Caco-2 (cell line): ENCODE results near the gene PTPRN2. TPM values are rescaled to one million over a fixed set of nuclear protein-coding genes. Genes with fewer than 3 reads are reported as not detected.

Experiments
- BruUV-seq: library from RNA; stranded (reverse); fragments of 400-500 nt; replicated peaks from 2 replicates; lab custom pipeline; 2021; lab: Mats Ljungman, UMichigan
- CTCF ChIA-PET: fragments of 300-600 bp; sonication (Branson Sonifier 250); formaldehyde crosslinking; loops from one replicate; lab custom pipeline; 2022; ENCODE audit warnings: antibody characterized with exemption; lab: Charles Lee
- POLR2A ChIA-PET: fragments of 300-600 bp; sonication (Branson Sonifier 250); formaldehyde crosslinking; loops from one replicate; lab custom pipeline; 2022; ENCODE audit warnings: antibody characterized with exemption; lab: Charles Lee
- DNase-seq, 2 experiments: peaks; one replicate each; pipeline versions ENCODE4 v3.0.0 to v3.0.0-alpha.2; 2020 to 2022
- H3K27me3 ChIP-seq: replicated peaks from 2 replicates; pipeline ENCODE4 v1.6.0; 2011; ENCODE audit warnings: low read length; ENCODE audit not compliant: control insufficient read depth, insufficient read depth
- H3K36me3 ChIP-seq: 2 replicates; pipeline ENCODE4 v1.5.1; 2011; ENCODE audit warnings: low read length; ENCODE audit not compliant: control insufficient read depth, insufficient read depth
- H3K4me1 ChIP-seq: fragments of 250-450 bp; sonication (Bioruptor Pico); 2 replicates; pipeline ENCODE4 v1.5.1; 2020; ENCODE audit warnings: mild to moderate bottlenecking
- H3K4me3 ChIP-seq: 2 replicates; pipeline ENCODE4 v1.5.1; 2011; ENCODE audit warnings: low read depth, mild to moderate bottlenecking, control low read depth, low read length
- H3K9me3 ChIP-seq: fragments of 250-450 bp; sonication (Bioruptor Pico); 2 replicates; pipeline ENCODE4 v1.5.1; 2020; ENCODE audit warnings: mild to moderate bottlenecking, moderate library complexity
- H3K27ac Mint-ChIP-seq: one replicate; pipeline ENCODE4 v1.8.0; 2022; ENCODE audit warnings: mixed read lengths; ENCODE audit not compliant: unreplicated experiment
- H3K27me3 Mint-ChIP-seq: one replicate; pipeline ENCODE4 v1.8.0; 2022; ENCODE audit warnings: mixed read lengths; ENCODE audit not compliant: insufficient read depth, unreplicated experiment
- H3K36me3 Mint-ChIP-seq: one replicate; pipeline ENCODE4 v1.8.0; 2022; ENCODE audit warnings: mild to moderate bottlenecking, mixed read lengths; ENCODE audit not compliant: insufficient read depth, unreplicated experiment
- H3K4me1 Mint-ChIP-seq: one replicate; pipeline ENCODE4 v1.8.0; 2022; ENCODE audit warnings: low read depth, mixed read lengths; ENCODE audit not compliant: unreplicated experiment
- H3K4me3 Mint-ChIP-seq: one replicate; pipeline ENCODE4 v1.8.0; 2022; ENCODE audit warnings: mild to moderate bottlenecking, moderate library complexity, mixed read lengths; ENCODE audit not compliant: unreplicated experiment
- H3K9me3 Mint-ChIP-seq: one replicate; pipeline ENCODE4 v1.8.0; 2022; ENCODE audit warnings: mixed read lengths; ENCODE audit not compliant: unreplicated experiment
- intact Hi-C: fragments of 100-400 bp; cut with micrococcal nuclease; formaldehyde crosslinking; loops from one replicate; pipeline ENCODE4 v1.10.0; 2022; ENCODE audit not compliant: unreplicated experiment
- total RNA-seq: library from RNA; stranded (reverse); gene quantifications from 2 replicates; pipeline ENCODE4 v1.2.3, GENCODE V29; 2022
- TF ChIP-seq, protein P1 (sequence below), 2 experiments: fragments of 200-600 bp in 1 of 2; IDR thresholded peaks; 1 replicate in 1 of 2; 2 replicates in 1 of 2; pipeline versions ENCODE4 v1.5.1 to v1.8.0; 2011 to 2022; ENCODE audit warnings: antibody characterized with exemption in 1 of 2, control low read depth in 1 of 2, inconsistent platforms in 1 of 2, low read depth in 1 of 2, low read length in 1 of 2, mild to moderate bottlenecking in 1 of 2, moderate library complexity in 1 of 2; ENCODE audit not compliant: insufficient read depth in 1 of 2, severe bottlenecking in 1 of 2, unreplicated experiment in 1 of 2

Gene PTPRN2
- total RNA-seq, 1 experiment from 2014 or later = 1.4 TPM

DNA sequence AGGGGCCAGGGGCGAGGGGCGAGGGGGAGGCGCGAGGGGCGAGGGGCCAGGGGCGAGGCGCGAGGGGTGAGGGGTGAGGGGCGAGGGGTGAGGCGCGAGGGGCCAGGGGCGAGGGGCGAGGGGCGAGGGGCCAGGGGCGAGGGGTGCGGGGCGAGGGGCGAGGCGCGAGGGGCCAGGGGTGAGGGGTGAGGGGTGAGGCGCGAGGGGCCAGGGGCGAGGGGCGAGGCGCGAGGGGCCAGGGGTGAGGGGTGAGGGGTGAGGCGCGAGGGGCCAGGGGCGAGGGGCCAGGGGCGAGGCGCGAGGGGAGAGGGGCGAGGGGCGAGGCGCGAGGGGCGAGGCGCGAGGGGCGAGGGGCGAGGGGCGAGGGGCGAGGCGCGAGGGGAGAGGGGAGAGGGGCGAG lies 192.3 kb downstream of the PTPRN2 start:
- intact Hi-C loops = no loop called here
- no peaks in the 10 kb centered on the region for H3K27me3 ChIP-seq
- H3K4me1 ChIP-seq = peaks cover 5% of the 10 kb centered on the region
- H3K9me3 ChIP-seq = no peaks in the 10 kb centered on the region; the same call in 1 of the 2 replicates
- Mint-ChIP-seq H3K4me1 (peaks cover 11% of the 10 kb centered on the region), H3K27me3 (no peaks in the 10 kb centered on the region), H3K36me3 (no peaks in the 10 kb centered on the region), H3K9me3 (peaks cover 15% of the 10 kb centered on the region), H3K4me3 (no peak overlapping the region), H3K27ac (no peak overlapping the region)
- H3K36me3 ChIP-seq = no peaks in the 10 kb centered on the region
- DNase-seq = no peak
- TF ChIP-seq, protein P1, sequence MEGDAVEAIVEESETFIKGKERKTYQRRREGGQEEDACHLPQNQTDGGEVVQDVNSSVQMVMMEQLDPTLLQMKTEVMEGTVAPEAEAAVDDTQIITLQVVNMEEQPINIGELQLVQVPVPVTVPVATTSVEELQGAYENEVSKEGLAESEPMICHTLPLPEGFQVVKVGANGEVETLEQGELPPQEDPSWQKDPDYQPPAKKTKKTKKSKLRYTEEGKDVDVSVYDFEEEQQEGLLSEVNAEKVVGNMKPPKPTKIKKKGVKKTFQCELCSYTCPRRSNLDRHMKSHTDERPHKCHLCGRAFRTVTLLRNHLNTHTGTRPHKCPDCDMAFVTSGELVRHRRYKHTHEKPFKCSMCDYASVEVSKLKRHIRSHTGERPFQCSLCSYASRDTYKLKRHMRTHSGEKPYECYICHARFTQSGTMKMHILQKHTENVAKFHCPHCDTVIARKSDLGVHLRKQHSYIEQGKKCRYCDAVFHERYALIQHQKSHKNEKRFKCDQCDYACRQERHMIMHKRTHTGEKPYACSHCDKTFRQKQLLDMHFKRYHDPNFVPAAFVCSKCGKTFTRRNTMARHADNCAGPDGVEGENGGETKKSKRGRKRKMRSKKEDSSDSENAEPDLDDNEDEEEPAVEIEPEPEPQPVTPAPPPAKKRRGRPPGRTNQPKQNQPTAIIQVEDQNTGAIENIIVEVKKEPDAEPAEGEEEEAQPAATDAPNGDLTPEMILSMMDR (IDR thresholded peaks at IDR 0.05; ENCODE audit: insufficient read depth in 1 of 2, low read depth in 1 of 2, low read length in 1 of 2, severe bottlenecking in 1 of 2, unreplicated experiment in 1 of 2) = no peak
- ChIA-PET POLR2A (no interaction called here), CTCF (no interaction called here)
- no TSS peak for BruUV-seq
- H3K4me3 ChIP-seq = no peak overlapping the region

DNA sequence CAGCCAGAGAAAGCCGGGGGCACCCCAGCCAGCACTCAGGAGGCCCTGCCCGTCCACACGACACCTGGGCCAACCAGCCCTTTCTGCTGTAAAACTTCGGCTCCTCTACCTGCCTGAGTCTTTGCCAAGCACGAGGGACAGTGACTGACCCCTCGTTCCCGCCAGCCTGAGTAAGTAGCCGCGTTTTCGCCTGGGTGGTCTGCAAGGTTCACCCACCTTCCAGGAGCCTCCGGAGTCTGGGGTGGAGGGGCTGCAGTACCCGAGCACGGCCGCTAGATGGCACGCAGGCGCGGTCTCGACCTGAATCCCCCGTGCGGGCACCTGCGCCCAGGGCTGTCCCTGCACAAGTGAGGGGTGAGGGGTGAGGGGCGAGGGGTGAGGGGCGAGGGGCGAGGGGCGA lies 192.7 kb downstream of the PTPRN2 start:
- H3K36me3 ChIP-seq = no peaks in the 10 kb centered on the region
- intact Hi-C loops = no loop called here
- H3K27ac Mint-ChIP-seq = no peak overlapping the region
- H3K4me1 ChIP-seq = peaks cover 5% of the 10 kb centered on the region
- H3K4me3 Mint-ChIP-seq = no peak overlapping the region
- no peak overlapping the region for H3K4me3 ChIP-seq
- H3K36me3 Mint-ChIP-seq = no peaks in the 10 kb centered on the region
- ChIA-PET POLR2A (no interaction called here), CTCF (no interaction called here)
- peaks cover 15% of the 10 kb centered on the region for H3K9me3 Mint-ChIP-seq
- no TSS peak for BruUV-seq
- no peak for DNase-seq
- no peaks in the 10 kb centered on the region; the same call in 1 of the 2 replicates for H3K9me3 ChIP-seq
- H3K27me3 ChIP-seq = no peaks in the 10 kb centered on the region
- TF ChIP-seq, protein P1 (IDR thresholded peaks at IDR 0.05; ENCODE audit: insufficient read depth in 1 of 2, low read depth in 1 of 2, low read length in 1 of 2, severe bottlenecking in 1 of 2, unreplicated experiment in 1 of 2) = peak in 1 of 2 experiments; percentile 3
- H3K27me3 Mint-ChIP-seq = no peaks in the 10 kb centered on the region
- peaks cover 11% of the 10 kb centered on the region for H3K4me1 Mint-ChIP-seq

DNA sequence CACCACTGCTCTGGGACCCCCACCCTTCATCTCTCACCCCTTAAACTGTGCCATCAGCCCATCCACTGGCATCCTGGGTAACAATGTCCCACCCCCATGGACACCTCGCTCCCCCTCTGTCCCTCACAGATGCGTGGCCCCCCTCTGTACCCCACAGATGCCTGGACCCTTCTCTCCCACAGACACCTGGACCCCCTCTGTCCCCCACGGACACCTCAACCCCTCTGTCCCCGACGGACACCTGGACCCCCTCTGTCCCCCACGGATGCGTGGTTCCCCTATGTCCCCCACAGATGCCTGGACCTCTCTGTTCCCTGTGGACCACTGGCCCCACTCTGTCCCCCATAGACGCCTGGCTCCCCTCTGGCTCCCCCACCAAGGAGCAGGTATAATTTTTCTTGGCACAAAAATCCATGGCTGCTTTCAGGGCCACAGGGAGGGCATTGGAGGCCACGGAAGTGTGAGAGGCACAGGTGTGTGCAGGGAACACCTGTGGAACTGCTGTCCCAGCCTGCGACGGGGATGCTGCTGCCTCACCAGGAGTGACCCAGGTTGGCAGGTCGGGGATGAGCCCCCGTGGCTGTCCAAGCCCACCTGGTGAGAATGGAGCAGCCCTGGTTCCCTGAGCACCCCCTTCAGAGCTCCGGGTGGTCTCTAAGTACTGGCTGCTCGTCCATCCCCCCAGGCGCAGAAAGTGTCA lies 193.5 kb downstream of the PTPRN2 start:
- no peak overlapping the region for H3K4me3 Mint-ChIP-seq
- Histone ChIP-seq H3K4me1 (peaks cover 5% of the 10 kb centered on the region), H3K9me3 (no peaks in the 10 kb centered on the region; the same call in 1 of the 2 replicates), H3K36me3 (no peaks in the 10 kb centered on the region), H3K4me3 (no peak overlapping the region), H3K27me3 (no peaks in the 10 kb centered on the region)
- no peaks in the 10 kb centered on the region for H3K36me3 Mint-ChIP-seq
- TF ChIP-seq, protein P1 (IDR thresholded peaks at IDR 0.05; ENCODE audit: insufficient read depth in 1 of 2, low read depth in 1 of 2, low read length in 1 of 2, severe bottlenecking in 1 of 2, unreplicated experiment in 1 of 2) = no peak
- H3K9me3 Mint-ChIP-seq = peaks cover 11% of the 10 kb centered on the region
- ChIA-PET POLR2A (no interaction called here), CTCF (no interaction called here)
- intact Hi-C loops = no loop called here
- DNase-seq = no peak
- no TSS peak for BruUV-seq
- no peak overlapping the region for H3K27ac Mint-ChIP-seq
- no peaks in the 10 kb centered on the region for H3K27me3 Mint-ChIP-seq
- H3K4me1 Mint-ChIP-seq = peaks cover 11% of the 10 kb centered on the region
